Measurements from ENCODE around the gene NFS1. TPM values are rescaled to one million over a fixed set of nuclear protein-coding genes. Genes with fewer than 3 reads are reported as not detected.
"Not testable (repeated sequence)": the region's sequence is repeated elsewhere in the genome, so short reads cannot be mapped to it uniquely, and the experiment has no call there.

NFS1 gene
- total and polyA plus RNA-seq, 2 experiments from 2014 or later: 38.1 to 48.5 TPM

DNA sequence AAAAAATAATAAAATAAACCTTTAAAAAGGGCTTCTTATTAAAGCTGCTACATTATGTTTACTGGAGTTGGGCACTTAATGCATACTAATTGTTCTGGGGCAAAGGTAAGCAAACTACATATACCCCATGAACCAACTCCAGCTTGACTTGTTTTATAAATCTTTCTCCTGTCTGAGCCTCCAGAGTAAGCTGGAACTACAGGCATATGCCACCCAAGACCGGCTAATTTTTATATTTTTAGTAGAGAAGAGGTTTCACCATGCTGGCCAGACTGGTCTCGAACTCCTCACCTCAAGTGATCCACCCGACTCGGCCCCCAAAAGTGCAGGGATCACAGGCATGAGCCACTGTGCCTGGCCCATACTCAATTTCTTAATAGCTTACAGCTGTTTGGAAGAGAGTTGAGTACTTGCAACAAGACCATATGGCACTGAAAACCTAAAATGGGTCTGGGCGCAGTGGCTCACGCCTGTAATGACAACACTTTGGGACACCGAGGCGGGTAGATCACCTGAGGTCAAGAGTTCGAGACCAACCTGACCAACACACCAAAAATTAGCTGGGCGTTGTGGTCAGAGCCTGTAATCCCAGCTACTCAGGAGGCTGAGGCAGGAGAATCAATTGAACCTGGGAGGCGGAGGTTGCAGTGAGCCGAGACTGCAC is 20.0 kb upstream of the NFS1 start:
- peaks cover 100% of the 10 kb centered on the region for H3K79me2 ChIP-seq
- no peak overlapping the region for H3K27ac ChIP-seq
- no peaks in the 10 kb centered on the region for H3K9me2 ChIP-seq (replicated peaks; ENCODE audit: insufficient read depth)
- H4K20me1 ChIP-seq (ENCODE audit: insufficient read depth, poor library complexity, severe bottlenecking): peaks cover 100% of the 10 kb centered on the region
- H3K9me3 ChIP-seq (ENCODE audit: low read depth): no peaks in the 10 kb centered on the region
- no peak for TF ChIP-seq CTCF (IDR thresholded peaks at IDR 0.05; ENCODE audit: poor library complexity)
- no peak overlapping the region for H3K4me2 ChIP-seq
- no peaks in the 10 kb centered on the region for H3K27me3 ChIP-seq
- peaks cover 9% of the 10 kb centered on the region for H3K36me3 ChIP-seq (replicated peaks; ENCODE audit: insufficient read depth, low read depth)
- H3K4me1 ChIP-seq (ENCODE audit: insufficient read depth): no peaks in the 10 kb centered on the region
- no peak overlapping the region for H2AFZ ChIP-seq
- no peak overlapping the region for H3K4me3 ChIP-seq
- no peak for DNase-seq (ENCODE audit: low spot score)
- WGBS (ENCODE audit: low lambda C conversion rate, missing lambda C conversion rate): 96% methylated on average over 12 of the region's 12 CpGs

DNA sequence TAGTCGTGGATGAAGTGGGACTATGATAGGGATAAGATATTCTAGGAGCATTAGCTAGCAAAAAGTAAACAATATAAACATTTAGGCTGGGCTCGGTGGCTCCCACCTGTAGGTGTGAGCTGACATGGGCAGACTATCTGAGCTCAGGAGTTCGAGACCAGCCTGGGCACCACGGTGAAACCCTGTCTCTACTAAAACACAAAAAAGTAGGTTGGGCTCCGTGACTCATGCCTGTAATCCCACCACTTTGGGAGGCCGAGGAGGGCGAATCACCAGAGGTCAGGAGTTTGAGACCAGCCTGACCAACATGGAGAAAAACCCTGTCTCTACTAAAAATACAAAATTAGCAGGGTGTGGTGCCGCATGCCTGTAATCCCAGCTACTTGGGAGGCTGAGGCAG is 19.2 kb upstream of the NFS1 start:
- not testable (repeated sequence) for H3K36me3 ChIP-seq (replicated peaks; ENCODE audit: insufficient read depth, low read depth); H3K9me2 ChIP-seq (replicated peaks; ENCODE audit: insufficient read depth); H3K9me3 ChIP-seq (ENCODE audit: low read depth); H3K4me2 ChIP-seq; DNase-seq (ENCODE audit: low spot score); H3K27ac ChIP-seq; H3K27me3 ChIP-seq; H3K4me1 ChIP-seq (ENCODE audit: insufficient read depth); H3K4me3 ChIP-seq; H2AFZ ChIP-seq
- 91% methylated on average over 8 of the region's 8 CpGs for WGBS (ENCODE audit: low lambda C conversion rate, missing lambda C conversion rate)
- H3K79me2 ChIP-seq: peaks cover 98% of the 10 kb centered on the region
- H4K20me1 ChIP-seq (ENCODE audit: insufficient read depth, poor library complexity, severe bottlenecking): peaks cover 100% of the 10 kb centered on the region

DNA sequence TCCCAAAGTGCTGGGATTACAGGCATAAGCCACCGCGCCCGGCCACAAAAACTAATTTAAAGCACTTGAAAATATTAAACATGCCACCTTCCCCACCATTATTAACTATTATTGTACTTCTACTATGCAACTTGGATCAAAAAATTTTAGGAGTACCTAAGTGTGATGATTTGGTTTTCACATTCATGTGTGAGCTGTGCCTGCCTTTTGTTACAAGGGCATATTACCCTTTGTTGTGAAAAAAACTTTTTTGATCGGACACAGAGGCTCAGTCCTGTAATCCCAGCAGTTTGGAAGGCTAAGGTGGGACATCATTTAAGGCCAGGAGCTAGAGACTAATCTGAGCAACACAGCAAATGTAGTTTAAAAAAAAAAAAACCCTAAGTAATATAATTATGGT is 17.2 kb upstream of the NFS1 start:
- WGBS (ENCODE audit: low lambda C conversion rate, missing lambda C conversion rate): 93% methylated on average over 4 of the region's 4 CpGs
- Histone ChIP-seq H3K9me3 (ENCODE audit: low read depth) (no peaks in the 10 kb centered on the region), H3K4me2 (no peak overlapping the region), H3K9me2 (replicated peaks; ENCODE audit: insufficient read depth) (no peaks in the 10 kb centered on the region), H4K20me1 (ENCODE audit: insufficient read depth, poor library complexity, severe bottlenecking) (peaks cover 100% of the 10 kb centered on the region), H3K27me3 (no peaks in the 10 kb centered on the region), H3K4me1 (ENCODE audit: insufficient read depth) (no peaks in the 10 kb centered on the region), H3K36me3 (replicated peaks; ENCODE audit: insufficient read depth, low read depth) (peaks cover 5% of the 10 kb centered on the region), H3K4me3 (no peak overlapping the region), H2AFZ (no peak overlapping the region), H3K79me2 (peaks cover 96% of the 10 kb centered on the region), H3K27ac (no peak overlapping the region)
- no peak for DNase-seq (ENCODE audit: low spot score)
- TF ChIP-seq CTCF (IDR thresholded peaks at IDR 0.05; ENCODE audit: poor library complexity): no peak

- H3K36me3 ChIP-seq (replicated peaks; ENCODE audit: insufficient read depth, low read depth): peaks cover 4% of the 10 kb centered on the region
- no peaks in the 10 kb centered on the region for H3K9me2 ChIP-seq (replicated peaks; ENCODE audit: insufficient read depth)
- H4K20me1 ChIP-seq (ENCODE audit: insufficient read depth, poor library complexity, severe bottlenecking): peaks cover 100% of the 10 kb centered on the region
- H3K4me2 ChIP-seq: no peak overlapping the region
- no peaks in the 10 kb centered on the region for H3K4me1 ChIP-seq (ENCODE audit: insufficient read depth)
- DNase-seq (ENCODE audit: low spot score): no peak
- no peak overlapping the region for H2AFZ ChIP-seq
- H3K27ac ChIP-seq: no peak overlapping the region
- no peak overlapping the region for H3K4me3 ChIP-seq
- peaks cover 96% of the 10 kb centered on the region for H3K79me2 ChIP-seq
- no peaks in the 10 kb centered on the region for H3K9me3 ChIP-seq (ENCODE audit: low read depth)
- WGBS (ENCODE audit: low lambda C conversion rate, missing lambda C conversion rate): 97% methylated on average over 2 of the region's 2 CpGs
- TF ChIP-seq EZH2phosphoT487 (IDR thresholded peaks at IDR 0.05; ENCODE audit: low read depth, severe bottlenecking, unreplicated experiment): no peak
- TF ChIP-seq EZH2 (IDR thresholded peaks at IDR 0.05; ENCODE audit: borderline replicate concordance): no peak
- no peak for TF ChIP-seq CTCF (IDR thresholded peaks at IDR 0.05; ENCODE audit: poor library complexity)
- no peaks in the 10 kb centered on the region for H3K27me3 ChIP-seq
Observed at GRCh38 chr20:35715652-35716051, 16.5 kb upstream of the NFS1 start.
